OCI-LY3 (cell line): Measurements from ENCODE around the gene MXRA8.

Experiments used
- H2AFZ ChIP-seq: fragments of 200-600, 300-600 bp; shearing (Covaris generic); 2 replicates; pipeline ENCODE4 v1.6.0; 2014; ENCODE audit warnings: antibody characterized with exemption, low read depth, low read length
- H3K27ac ChIP-seq: fragments of 200-600, 300-600 bp; sonication (generic); 2 replicates; pipeline ENCODE4 v1.5.1; 2014; ENCODE audit warnings: mild to moderate bottlenecking, low read length, moderate library complexity, mixed read lengths
- H3K27me3 ChIP-seq: fragments of 200-600, 300-600 bp; sonication (generic); 2 replicates; pipeline ENCODE4 v1.6.1; 2014; ENCODE audit warnings: low read depth, low read length, mixed read lengths
- H3K36me3 ChIP-seq: fragments of 200-600, 300-600 bp; sonication (generic); replicated peaks from 2 replicates; pipeline ENCODE3; 2014; ENCODE audit warnings: low read depth, low read length, mixed read lengths
- H3K4me1 ChIP-seq: fragments of 300-600, 200-600 bp; sonication (generic); 2 replicates; pipeline ENCODE4 v1.6.1; 2014; ENCODE audit warnings: low read length, mixed read lengths
- H3K4me2 ChIP-seq: fragments of 200-600, 300-600 bp; sonication (generic); 2 replicates; pipeline ENCODE4 v1.6.1; 2014; ENCODE audit warnings: low read length, mixed read lengths
- H3K4me3 ChIP-seq: fragments of 300-600, 200-600 bp; sonication (generic); 2 replicates; pipeline ENCODE4 v1.5.1; 2014; ENCODE audit warnings: antibody characterized with exemption, mild to moderate bottlenecking, low read length, moderate library complexity
- H3K79me2 ChIP-seq: fragments of 300-600, 200-600 bp; shearing (Covaris generic); 2 replicates; pipeline ENCODE4 v1.6.1; 2014; ENCODE audit warnings: mild to moderate bottlenecking, low read length, mixed read lengths
- H3K9ac ChIP-seq: fragments of 300-600, 200-600 bp; shearing (Covaris generic); 2 replicates; pipeline ENCODE4 v1.6.0; 2014; ENCODE audit warnings: mild to moderate bottlenecking, low read length, moderate library complexity
- H3K9me3 ChIP-seq: fragments of 200-600, 300-600 bp; shearing (Covaris generic); 2 replicates; pipeline ENCODE4 v1.6.1; 2014; ENCODE audit warnings: low read length, mixed read lengths; ENCODE audit not compliant: insufficient read depth
- H4K20me1 ChIP-seq: fragments of 200-600, 300-600 bp; sonication (generic); 2 replicates; pipeline ENCODE4 v1.6.1; 2016; ENCODE audit warnings: low read length, mixed read lengths; ENCODE audit not compliant: insufficient read depth
- EZH2phosphoT487 ChIP-seq: fragments of 200-600 bp; shearing (Covaris generic); IDR thresholded peaks from 2 replicates; pipeline ENCODE4 v1.6.1; 2018; ENCODE audit warnings: antibody characterized with exemption, mixed run types, low read depth
- TF ChIP-seq, protein P1 (sequence below): fragments of 200-600, 300-600 bp; sonication (generic); IDR thresholded peaks from 2 replicates; pipeline ENCODE4 v1.5.1; 2014; ENCODE audit warnings: antibody characterized with exemption, low read length, low read depth

Gene MXRA8

DNA sequence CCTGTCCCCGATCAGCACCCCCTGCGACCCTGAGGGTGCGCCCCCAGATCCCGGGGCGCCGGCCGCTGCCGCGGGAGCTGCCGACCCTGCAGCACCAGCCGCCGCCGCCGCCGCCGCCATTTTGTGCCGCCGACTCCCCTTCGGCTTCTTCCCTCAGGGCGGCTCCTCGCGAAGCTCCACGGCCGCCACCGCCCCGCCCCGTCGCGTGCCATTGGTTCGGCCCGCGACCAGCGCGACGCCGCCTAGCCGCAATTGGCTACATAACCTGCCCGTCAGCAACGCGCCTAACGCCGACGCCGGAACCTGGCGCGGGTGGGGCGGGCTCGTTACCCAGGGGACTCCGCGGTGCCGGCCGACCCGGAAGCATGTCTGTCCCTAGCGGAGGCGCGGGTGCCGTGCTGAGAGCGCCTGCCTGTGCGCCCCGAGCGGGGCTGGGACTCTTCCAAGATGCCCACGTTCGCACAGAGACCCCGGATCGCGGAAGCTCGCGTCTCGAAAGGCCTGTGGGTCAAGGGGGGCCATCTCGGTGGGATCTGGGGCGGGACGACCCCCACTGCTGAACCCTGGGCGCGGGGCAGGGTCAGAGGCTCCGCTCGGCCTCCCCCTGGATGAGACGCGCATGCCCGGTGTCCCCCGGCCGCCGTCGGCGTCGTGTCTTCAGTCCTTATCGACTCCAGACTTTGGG lies 41.0 kb upstream of the MXRA8 start, which contains the start of gene CCNL2:
Gene CCNL2, minus strand, starts transcription at position 149 of the 685 bp plus-strand sequence. Its CDS starts 29 bp downstream, at position 120.
- Histone ChIP-seq H3K27me3 (no peaks in the 10 kb centered on the region), H3K9ac (peak within 1 kb of the TSS; percentile 94), H3K4me1 (peaks cover 20% of the 10 kb centered on the region), H3K4me2 (peak within 1 kb of the TSS; percentile 95), H3K79me2 (peaks cover 73% of the 10 kb centered on the region), H4K20me1 (no peaks in the 10 kb centered on the region), H2AFZ (no peak within 1 kb of the TSS), H3K36me3 (peaks cover 52% of the 10 kb centered on the region), H3K27ac (peak within 1 kb of the TSS; percentile 65), H3K9me3 (no peaks in the 10 kb centered on the region), H3K4me3 (peak within 1 kb of the TSS; percentile 96)
- TF ChIP-seq EZH2phosphoT487, result no peak
- TF ChIP-seq, protein P1, sequence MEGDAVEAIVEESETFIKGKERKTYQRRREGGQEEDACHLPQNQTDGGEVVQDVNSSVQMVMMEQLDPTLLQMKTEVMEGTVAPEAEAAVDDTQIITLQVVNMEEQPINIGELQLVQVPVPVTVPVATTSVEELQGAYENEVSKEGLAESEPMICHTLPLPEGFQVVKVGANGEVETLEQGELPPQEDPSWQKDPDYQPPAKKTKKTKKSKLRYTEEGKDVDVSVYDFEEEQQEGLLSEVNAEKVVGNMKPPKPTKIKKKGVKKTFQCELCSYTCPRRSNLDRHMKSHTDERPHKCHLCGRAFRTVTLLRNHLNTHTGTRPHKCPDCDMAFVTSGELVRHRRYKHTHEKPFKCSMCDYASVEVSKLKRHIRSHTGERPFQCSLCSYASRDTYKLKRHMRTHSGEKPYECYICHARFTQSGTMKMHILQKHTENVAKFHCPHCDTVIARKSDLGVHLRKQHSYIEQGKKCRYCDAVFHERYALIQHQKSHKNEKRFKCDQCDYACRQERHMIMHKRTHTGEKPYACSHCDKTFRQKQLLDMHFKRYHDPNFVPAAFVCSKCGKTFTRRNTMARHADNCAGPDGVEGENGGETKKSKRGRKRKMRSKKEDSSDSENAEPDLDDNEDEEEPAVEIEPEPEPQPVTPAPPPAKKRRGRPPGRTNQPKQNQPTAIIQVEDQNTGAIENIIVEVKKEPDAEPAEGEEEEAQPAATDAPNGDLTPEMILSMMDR, result peak; percentile 21; the same call in 1 of the 2 replicates

DNA sequence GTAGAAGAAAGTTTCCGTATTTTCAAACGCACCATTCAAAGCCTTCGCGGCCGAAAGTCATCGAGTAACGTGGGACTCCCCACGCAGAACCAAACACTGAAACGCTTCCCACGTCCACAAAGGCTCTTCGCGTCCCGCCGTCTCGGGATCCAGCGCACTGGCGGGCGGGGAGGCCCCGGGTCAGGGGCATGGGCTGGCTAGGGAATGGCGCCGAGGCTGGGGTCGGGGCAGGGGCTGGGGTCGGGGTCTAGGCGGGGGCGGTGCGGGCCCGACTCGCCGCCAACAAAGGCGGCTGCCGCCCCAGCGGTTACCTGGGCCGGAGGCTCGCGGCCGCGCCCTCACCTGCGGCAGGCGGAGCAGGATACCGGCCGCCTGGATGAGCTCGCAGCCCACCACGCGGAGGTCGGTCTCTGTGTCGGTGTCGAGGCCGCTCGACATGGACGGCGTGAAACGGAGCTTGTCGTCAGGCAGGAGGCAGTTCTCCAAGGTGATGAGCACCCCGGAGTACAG lies 40.4 kb upstream of the MXRA8 start:
- no peak for TF ChIP-seq EZH2phosphoT487
- TF ChIP-seq, protein P1, result no peak
- Histone ChIP-seq H3K79me2 (peaks cover 71% of the 10 kb centered on the region), H3K36me3 (peaks cover 55% of the 10 kb centered on the region), H4K20me1 (no peaks in the 10 kb centered on the region), H3K27ac (peak overlapping the region; percentile 61), H3K27me3 (no peaks in the 10 kb centered on the region), H3K4me3 (peak overlapping the region; percentile 96), H3K9ac (peak overlapping the region; percentile 94), H3K9me3 (no peaks in the 10 kb centered on the region), H3K4me1 (peaks cover 20% of the 10 kb centered on the region), H2AFZ (no peak overlapping the region), H3K4me2 (peak overlapping the region; percentile 95)

DNA sequence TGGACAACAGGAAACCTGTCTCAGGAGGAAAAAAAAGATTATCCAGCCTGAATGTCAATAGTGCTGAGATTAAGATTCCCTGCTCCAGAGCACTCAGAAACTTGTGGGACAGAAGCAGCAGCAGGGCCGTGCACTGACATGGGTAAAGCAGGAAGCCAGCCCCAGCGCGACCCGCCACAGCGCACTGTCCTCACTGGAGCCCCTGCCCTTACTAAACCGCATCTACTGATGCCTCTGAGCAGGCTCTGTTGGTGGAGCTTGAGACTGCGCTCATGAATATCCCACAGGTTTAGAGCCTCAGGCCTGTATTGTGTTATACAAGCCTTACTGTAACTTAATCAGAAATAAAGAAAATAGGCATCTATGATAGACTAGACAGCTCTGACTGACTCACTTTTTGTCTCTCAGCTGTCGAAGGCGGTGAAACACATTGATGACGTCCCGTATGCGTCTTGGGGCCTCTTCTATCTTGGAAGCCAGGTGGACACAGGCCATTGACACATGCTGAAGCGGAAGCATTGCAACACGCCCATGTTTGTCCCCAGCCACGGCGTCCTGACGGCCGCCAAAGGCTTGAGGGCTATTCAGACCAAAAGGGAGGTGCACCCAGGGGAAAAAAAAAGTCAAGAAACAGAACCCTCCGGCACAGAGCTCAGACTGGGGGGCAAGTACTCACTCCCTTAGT lies 39.6 kb upstream of the MXRA8 start:
- Histone ChIP-seq H3K27ac (peak overlapping the region; percentile 61), H3K36me3 (peaks cover 58% of the 10 kb centered on the region)

More for the DNA sequence above, 39.6 kb upstream of the MXRA8 start:
- H3K79me2 ChIP-seq, result peaks cover 75% of the 10 kb centered on the region
- H3K27me3 ChIP-seq, result no peaks in the 10 kb centered on the region
- peak overlapping the region; percentile 94 for H3K9ac ChIP-seq
- TF ChIP-seq EZH2phosphoT487, result no peak
- TF ChIP-seq, protein P1, result no peak
- peak overlapping the region; percentile 95 for H3K4me2 ChIP-seq
- peaks cover 20% of the 10 kb centered on the region for H3K4me1 ChIP-seq
- H3K4me3 ChIP-seq, result peak overlapping the region; percentile 96
- no peaks in the 10 kb centered on the region for H3K9me3 ChIP-seq
- no peak overlapping the region for H2AFZ ChIP-seq
- H4K20me1 ChIP-seq, result no peaks in the 10 kb centered on the region
